ENCODE results near the gene GRM3. TPM values are rescaled to one million over a fixed set of nuclear protein-coding genes. Genes with fewer than 3 reads are reported as not detected.

The GRM3 gene
- total RNA-seq, 1 donor from 2014 or later, result not detected

- H3K27ac Mint-ChIP-seq, result no peak overlapping the region
- H3K9me3 Mint-ChIP-seq, result no peaks in the 10 kb centered on the region
- intact Hi-C loops (cut with micrococcal nuclease), result no loop called here
- no peak overlapping the region for H3K4me3 Mint-ChIP-seq (ENCODE audit: low read depth)
- no peak for DNase-seq (ENCODE audit: low spot score)
- no peaks in the 10 kb centered on the region for H3K36me3 Mint-ChIP-seq (ENCODE audit: low read depth)
- no peaks in the 10 kb centered on the region for H3K27me3 Mint-ChIP-seq (ENCODE audit: low read depth)
- no peaks in the 10 kb centered on the region for H3K4me1 Mint-ChIP-seq (ENCODE audit: low read depth)
Observed at GRCh38 chr7:86776136-86776535, 132.4 kb downstream of the GRM3 start.

- no peak overlapping the region for H3K27ac Mint-ChIP-seq
- intact Hi-C loops (cut with micrococcal nuclease), result no loop called here
- no peaks in the 10 kb centered on the region for H3K36me3 Mint-ChIP-seq (ENCODE audit: low read depth)
- H3K9me3 Mint-ChIP-seq, result no peaks in the 10 kb centered on the region
- H3K4me1 Mint-ChIP-seq (ENCODE audit: low read depth), result no peaks in the 10 kb centered on the region
- DNase-seq (ENCODE audit: low spot score), result no peak
- H3K27me3 Mint-ChIP-seq (ENCODE audit: low read depth), result no peaks in the 10 kb centered on the region
- H3K4me3 Mint-ChIP-seq (ENCODE audit: low read depth), result no peak overlapping the region
Observed at GRCh38 chr7:86778271-86778670, 134.6 kb downstream of the GRM3 start.

GRCh38 chr7:86784765-86785164, 141.1 kb downstream of the GRM3 start:
- H3K27me3 Mint-ChIP-seq (ENCODE audit: low read depth), result no peaks in the 10 kb centered on the region
- no peaks in the 10 kb centered on the region for H3K9me3 Mint-ChIP-seq
- intact Hi-C loops (cut with micrococcal nuclease), result no loop called here
- H3K36me3 Mint-ChIP-seq (ENCODE audit: low read depth), result no peaks in the 10 kb centered on the region
- no peaks in the 10 kb centered on the region for H3K4me1 Mint-ChIP-seq (ENCODE audit: low read depth)
- no peak overlapping the region for H3K27ac Mint-ChIP-seq
- DNase-seq (ENCODE audit: low spot score), result no peak
- no peak overlapping the region for H3K4me3 Mint-ChIP-seq (ENCODE audit: low read depth)

GRCh38 chr7:86785641-86786040, 141.9 kb downstream of the GRM3 start:
- H3K9me3 Mint-ChIP-seq, result no peaks in the 10 kb centered on the region
- no peaks in the 10 kb centered on the region for H3K27me3 Mint-ChIP-seq (ENCODE audit: low read depth)
- intact Hi-C loops (cut with micrococcal nuclease), result no loop called here
- no peaks in the 10 kb centered on the region for H3K36me3 Mint-ChIP-seq (ENCODE audit: low read depth)
- no peak for DNase-seq (ENCODE audit: low spot score)
- no peak overlapping the region for H3K27ac Mint-ChIP-seq
- H3K4me3 Mint-ChIP-seq (ENCODE audit: low read depth), result no peak overlapping the region
- no peaks in the 10 kb centered on the region for H3K4me1 Mint-ChIP-seq (ENCODE audit: low read depth)

GRCh38 chr7:86786376-86786775, 142.7 kb downstream of the GRM3 start:
- Mint-ChIP-seq H3K9me3 (no peaks in the 10 kb centered on the region), H3K36me3 (ENCODE audit: low read depth) (no peaks in the 10 kb centered on the region), H3K27me3 (ENCODE audit: low read depth) (no peaks in the 10 kb centered on the region), H3K27ac (no peak overlapping the region), H3K4me1 (ENCODE audit: low read depth) (no peaks in the 10 kb centered on the region), H3K4me3 (ENCODE audit: low read depth) (no peak overlapping the region)
- intact Hi-C loops (cut with micrococcal nuclease), result no loop called here
- DNase-seq (ENCODE audit: low spot score), result no peak

- no peak overlapping the region for H3K4me3 Mint-ChIP-seq (ENCODE audit: low read depth)
- no peaks in the 10 kb centered on the region for H3K27me3 Mint-ChIP-seq (ENCODE audit: low read depth)
- intact Hi-C loops (cut with micrococcal nuclease), result no loop called here
- no peaks in the 10 kb centered on the region for H3K36me3 Mint-ChIP-seq (ENCODE audit: low read depth)
- H3K4me1 Mint-ChIP-seq (ENCODE audit: low read depth), result no peaks in the 10 kb centered on the region
- DNase-seq (ENCODE audit: low spot score), result no peak
- H3K9me3 Mint-ChIP-seq, result no peaks in the 10 kb centered on the region
- H3K27ac Mint-ChIP-seq, result no peak overlapping the region
Observed at GRCh38 chr7:86788948-86789347, 145.2 kb downstream of the GRM3 start.

- DNase-seq (ENCODE audit: low spot score), result no peak
- no peaks in the 10 kb centered on the region for H3K4me1 Mint-ChIP-seq (ENCODE audit: low read depth)
- no peaks in the 10 kb centered on the region for H3K27me3 Mint-ChIP-seq (ENCODE audit: low read depth)
- H3K36me3 Mint-ChIP-seq (ENCODE audit: low read depth), result no peaks in the 10 kb centered on the region
- no peak overlapping the region for H3K27ac Mint-ChIP-seq
- H3K4me3 Mint-ChIP-seq (ENCODE audit: low read depth), result no peak overlapping the region
- intact Hi-C loops (cut with micrococcal nuclease), result no loop called here
- no peaks in the 10 kb centered on the region for H3K9me3 Mint-ChIP-seq
Observed at GRCh38 chr7:86790383-86790782, 146.7 kb downstream of the GRM3 start.

GRCh38 chr7:86792260-86792659, 148.6 kb downstream of the GRM3 start:
- no peaks in the 10 kb centered on the region for H3K9me3 Mint-ChIP-seq
- intact Hi-C loops (cut with micrococcal nuclease), result no loop called here
- H3K36me3 Mint-ChIP-seq (ENCODE audit: low read depth), result no peaks in the 10 kb centered on the region

GRCh38 chr7:86793136-86793535, 149.4 kb downstream of the GRM3 start:
- DNase-seq (ENCODE audit: low spot score), result no peak
- Mint-ChIP-seq H3K27me3 (ENCODE audit: low read depth) (no peaks in the 10 kb centered on the region), H3K4me1 (ENCODE audit: low read depth) (no peaks in the 10 kb centered on the region), H3K4me3 (ENCODE audit: low read depth) (no peak overlapping the region), H3K27ac (no peak overlapping the region), H3K9me3 (no peaks in the 10 kb centered on the region), H3K36me3 (ENCODE audit: low read depth) (no peaks in the 10 kb centered on the region)
- intact Hi-C loops (cut with micrococcal nuclease), result no loop called here

More at GRCh38 chr7:86792260-86792659, 148.6 kb downstream of the GRM3 start:
- DNase-seq (ENCODE audit: low spot score), result no peak
- Mint-ChIP-seq H3K27me3 (ENCODE audit: low read depth) (no peaks in the 10 kb centered on the region), H3K4me3 (ENCODE audit: low read depth) (no peak overlapping the region), H3K27ac (no peak overlapping the region), H3K4me1 (ENCODE audit: low read depth) (no peaks in the 10 kb centered on the region)

GRCh38 chr7:86814661-86815379, 171.1 kb downstream of the GRM3 start:
- intact Hi-C loops (cut with micrococcal nuclease), result no loop called here
- Mint-ChIP-seq H3K4me3 (ENCODE audit: low read depth) (no peak overlapping the region), H3K27ac (no peak overlapping the region), H3K4me1 (ENCODE audit: low read depth) (no peaks in the 10 kb centered on the region), H3K9me3 (no peaks in the 10 kb centered on the region), H3K36me3 (ENCODE audit: low read depth) (no peaks in the 10 kb centered on the region), H3K27me3 (ENCODE audit: low read depth) (no peaks in the 10 kb centered on the region)
- DNase-seq (ENCODE audit: low spot score), result no peak

- no peak for DNase-seq (ENCODE audit: low spot score)
- Mint-ChIP-seq H3K4me1 (ENCODE audit: low read depth) (no peaks in the 10 kb centered on the region), H3K4me3 (ENCODE audit: low read depth) (no peak overlapping the region), H3K27ac (no peak overlapping the region), H3K9me3 (no peaks in the 10 kb centered on the region), H3K27me3 (ENCODE audit: low read depth) (no peaks in the 10 kb centered on the region), H3K36me3 (ENCODE audit: low read depth) (no peaks in the 10 kb centered on the region)
- intact Hi-C loops (cut with micrococcal nuclease), result no loop called here
Observed at GRCh38 chr7:86815556-86815955, 171.8 kb downstream of the GRM3 start.

GRCh38 chr7:86818903-86819302, 175.2 kb downstream of the GRM3 start:
- no peak for DNase-seq (ENCODE audit: low spot score)
- Mint-ChIP-seq H3K27ac (no peak overlapping the region), H3K4me1 (ENCODE audit: low read depth) (no peaks in the 10 kb centered on the region), H3K36me3 (ENCODE audit: low read depth) (no peaks in the 10 kb centered on the region), H3K9me3 (no peaks in the 10 kb centered on the region), H3K27me3 (ENCODE audit: low read depth) (no peaks in the 10 kb centered on the region), H3K4me3 (ENCODE audit: low read depth) (no peak overlapping the region)
- intact Hi-C loops (cut with micrococcal nuclease), result no loop called here

- intact Hi-C loops (cut with micrococcal nuclease), result no loop called here
- no peak for DNase-seq (ENCODE audit: low spot score)
- Mint-ChIP-seq H3K9me3 (no peaks in the 10 kb centered on the region), H3K4me1 (ENCODE audit: low read depth) (no peaks in the 10 kb centered on the region), H3K36me3 (ENCODE audit: low read depth) (no peaks in the 10 kb centered on the region), H3K27ac (no peak overlapping the region), H3K27me3 (ENCODE audit: low read depth) (no peaks in the 10 kb centered on the region), H3K4me3 (ENCODE audit: low read depth) (no peak overlapping the region)
Observed at GRCh38 chr7:86823769-86824168, 180.1 kb downstream of the GRM3 start.

- Mint-ChIP-seq H3K9me3 (no peaks in the 10 kb centered on the region), H3K4me3 (ENCODE audit: low read depth) (no peak overlapping the region), H3K27me3 (ENCODE audit: low read depth) (no peaks in the 10 kb centered on the region), H3K27ac (no peak overlapping the region), H3K36me3 (ENCODE audit: low read depth) (no peaks in the 10 kb centered on the region), H3K4me1 (ENCODE audit: low read depth) (no peaks in the 10 kb centered on the region)
- intact Hi-C loops (cut with micrococcal nuclease), result no loop called here
- DNase-seq (ENCODE audit: low spot score), result no peak
Observed at GRCh38 chr7:86825264-86825663, 181.6 kb downstream of the GRM3 start.

Measured in activated T-helper 2 cell treated with anti-CD3 and anti-CD28 coated beads, Interferon-gamma antibody, Interleukin-2, Interleukin-4, amounts not matched to agents 10 μg/mL and 5 μg/mL and 100 μg/mL, durations not matched to agents 14 hours and 24 hours and 36 hours (primary cell).